Hepatocyte (in vitro differentiated cells): ENCODE results near the gene RALGAPA2. TPM values are rescaled to one million over a fixed set of nuclear protein-coding genes. Genes with fewer than 3 reads are reported as not detected.

Experiments
- DNase-seq: peaks from one replicate; pipeline ENCODE4 v3.0.0-alpha.2; 2016; ENCODE audit warnings: low spot score
- H2AFZ ChIP-seq: fragments of 200-600 bp; sonication (generic); 2 replicates; pipeline ENCODE4 v1.6.0; 2016; ENCODE audit warnings: antibody characterized with exemption, mild to moderate bottlenecking
- H3K27ac ChIP-seq: fragments of 200-600 bp; sonication (generic); 2 replicates; pipeline ENCODE4 v1.5.1; 2016; ENCODE audit warnings: mild to moderate bottlenecking
- H3K27me3 ChIP-seq: fragments of 200-600 bp; sonication (generic); 2 replicates; pipeline ENCODE4 v1.6.1; 2016
- H3K36me3 ChIP-seq: fragments of 200-600 bp; sonication (generic); replicated peaks from 2 replicates; pipeline ENCODE4 v1.5.1; 2016; ENCODE audit warnings: low read depth; ENCODE audit not compliant: insufficient read depth
- H3K4me1 ChIP-seq: fragments of 200-600 bp; sonication (generic); 2 replicates; pipeline ENCODE4 v1.5.1; 2016; ENCODE audit warnings: mild to moderate bottlenecking, moderate library complexity; ENCODE audit not compliant: insufficient read depth
- H3K4me2 ChIP-seq: fragments of 200-600 bp; sonication (generic); 2 replicates; pipeline ENCODE4 v1.6.0; 2016
- H3K4me3 ChIP-seq: fragments of 200-600 bp; sonication (generic); 2 replicates; pipeline ENCODE4 v1.5.1; 2016; ENCODE audit warnings: mild to moderate bottlenecking
- H3K79me2 ChIP-seq: fragments of 200-600 bp; sonication (generic); 2 replicates; pipeline ENCODE4 v1.6.0; 2017; ENCODE audit warnings: mild to moderate bottlenecking
- H3K9me2 ChIP-seq: fragments of 200-600 bp; sonication (generic); replicated peaks from 2 replicates; pipeline ENCODE4 v1.6.0; 2017; ENCODE audit warnings: mild to moderate bottlenecking; ENCODE audit not compliant: insufficient read depth
- H3K9me3 ChIP-seq: fragments of 200-600 bp; sonication (generic); 2 replicates; pipeline ENCODE4 v1.5.1; 2016; ENCODE audit warnings: low read depth, mild to moderate bottlenecking
- H4K20me1 ChIP-seq: fragments of 200-600 bp; sonication (generic); 2 replicates; pipeline ENCODE4 v1.6.0; 2016; ENCODE audit warnings: mild to moderate bottlenecking; ENCODE audit not compliant: insufficient read depth, poor library complexity, severe bottlenecking
- EZH2 ChIP-seq: fragments of 200-600 bp; sonication (generic); IDR thresholded peaks from 2 replicates; pipeline ENCODE4 v1.6.1; 2016; ENCODE audit warnings: antibody characterized with exemption, mild to moderate bottlenecking, borderline replicate concordance
- EZH2phosphoT487 ChIP-seq: fragments of 200-600 bp; sonication (generic); IDR thresholded peaks from one replicate; pipeline ENCODE4 v1.6.1; 2018; ENCODE audit warnings: antibody characterized with exemption, mild to moderate bottlenecking, low read depth, moderate library complexity; ENCODE audit not compliant: unreplicated experiment, severe bottlenecking
- WGBS: methylation state at CpG from one replicate; pipeline ENCODE4 v1.1.6; 2016; ENCODE audit warnings: low lambda C conversion rate; ENCODE audit errors: missing lambda C conversion rate; 5-methylcytosine and 5-hydroxymethylcytosine counted together
- polyA plus RNA-seq: library from polyadenylated mRNA; unstranded; fragments of >200 nt; fragmentation: Nextera tagmentation; extraction: Ambion mirVana; gene quantifications from 2 replicates; pipeline ENCODE4 v1.2.1, GENCODE V29; 2016
- total RNA-seq: library from RNA; depleted of rRNA; stranded (reverse); fragments of >200 nt; gene quantifications from 2 replicates; pipeline ENCODE4 v1.2.3, GENCODE V29; 2014
- TF ChIP-seq, protein P1 (sequence below): fragments of 200-600 bp; sonication (generic); IDR thresholded peaks from 2 replicates; pipeline ENCODE4 v1.5.1; 2016; ENCODE audit warnings: antibody characterized with exemption, mild to moderate bottlenecking; ENCODE audit not compliant: poor library complexity

The RALGAPA2 gene
- total and polyA plus RNA-seq, 2 experiments from 2014 or later: 16.8 to 35.3 TPM

GRCh38 chr20:20747298-20747697 is 34.9 kb upstream of the RALGAPA2 start:
- peaks cover 21% of the 10 kb centered on the region for H3K4me1 ChIP-seq
- WGBS: 53% methylated on average over 1 of the region's 1 CpG

DNA sequence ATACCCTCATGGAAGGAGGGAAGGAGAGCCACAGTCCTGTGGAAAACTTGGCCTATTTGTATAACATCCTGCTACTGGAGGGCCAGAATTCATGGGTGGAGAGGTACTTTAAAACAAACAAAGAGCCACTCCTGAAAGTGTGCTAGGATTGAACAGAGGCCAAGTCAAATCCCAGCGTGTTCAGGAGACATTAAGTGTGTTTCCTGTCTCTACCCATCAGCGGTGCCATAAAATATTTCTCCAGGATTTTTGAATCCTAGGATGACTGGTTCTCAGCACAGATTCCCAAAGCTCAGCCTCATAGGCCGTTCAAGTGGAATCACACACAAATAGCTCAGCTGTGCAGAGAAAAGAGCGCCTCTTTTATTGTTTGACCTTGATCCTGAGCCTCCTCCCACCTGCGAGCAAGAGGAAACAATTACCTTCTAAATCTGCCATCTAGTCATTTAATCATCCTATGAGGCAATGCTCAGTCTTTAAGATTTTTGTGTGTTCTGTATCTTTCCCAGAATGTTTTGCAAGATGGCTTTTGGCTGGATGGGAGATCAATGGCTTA is 31.8 kb upstream of the RALGAPA2 start:
- Histone ChIP-seq H3K27ac (peak overlapping the region; percentile 89), H3K36me3 (no peaks in the 10 kb centered on the region), H3K27me3 (no peaks in the 10 kb centered on the region), H2AFZ (peak overlapping the region; percentile 62), H3K9me3 (no peaks in the 10 kb centered on the region), H3K79me2 (no peaks in the 10 kb centered on the region), H3K4me2 (peak overlapping the region; percentile 65), H3K4me3 (no peak overlapping the region), H4K20me1 (no peaks in the 10 kb centered on the region), H3K4me1 (peaks cover 21% of the 10 kb centered on the region), H3K9me2 (no peaks in the 10 kb centered on the region)
- no peak for TF ChIP-seq EZH2
- no peak for TF ChIP-seq EZH2phosphoT487
- TF ChIP-seq, protein P1, sequence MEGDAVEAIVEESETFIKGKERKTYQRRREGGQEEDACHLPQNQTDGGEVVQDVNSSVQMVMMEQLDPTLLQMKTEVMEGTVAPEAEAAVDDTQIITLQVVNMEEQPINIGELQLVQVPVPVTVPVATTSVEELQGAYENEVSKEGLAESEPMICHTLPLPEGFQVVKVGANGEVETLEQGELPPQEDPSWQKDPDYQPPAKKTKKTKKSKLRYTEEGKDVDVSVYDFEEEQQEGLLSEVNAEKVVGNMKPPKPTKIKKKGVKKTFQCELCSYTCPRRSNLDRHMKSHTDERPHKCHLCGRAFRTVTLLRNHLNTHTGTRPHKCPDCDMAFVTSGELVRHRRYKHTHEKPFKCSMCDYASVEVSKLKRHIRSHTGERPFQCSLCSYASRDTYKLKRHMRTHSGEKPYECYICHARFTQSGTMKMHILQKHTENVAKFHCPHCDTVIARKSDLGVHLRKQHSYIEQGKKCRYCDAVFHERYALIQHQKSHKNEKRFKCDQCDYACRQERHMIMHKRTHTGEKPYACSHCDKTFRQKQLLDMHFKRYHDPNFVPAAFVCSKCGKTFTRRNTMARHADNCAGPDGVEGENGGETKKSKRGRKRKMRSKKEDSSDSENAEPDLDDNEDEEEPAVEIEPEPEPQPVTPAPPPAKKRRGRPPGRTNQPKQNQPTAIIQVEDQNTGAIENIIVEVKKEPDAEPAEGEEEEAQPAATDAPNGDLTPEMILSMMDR: no peak
- 50% methylated on average over 5 of the region's 5 CpGs for WGBS
- no peak for DNase-seq

More at GRCh38 chr20:20747298-20747697, 34.9 kb upstream of the RALGAPA2 start:
- Histone ChIP-seq H3K27me3 (no peaks in the 10 kb centered on the region), H2AFZ (no peak overlapping the region), H3K9me3 (no peaks in the 10 kb centered on the region), H3K36me3 (no peaks in the 10 kb centered on the region), H3K4me3 (no peak overlapping the region), H3K9me2 (no peaks in the 10 kb centered on the region), H4K20me1 (no peaks in the 10 kb centered on the region), H3K27ac (no peak overlapping the region), H3K4me2 (no peak overlapping the region), H3K79me2 (no peaks in the 10 kb centered on the region)
- TF ChIP-seq EZH2: no peak
- TF ChIP-seq, protein P1: no peak
- no peak for TF ChIP-seq EZH2phosphoT487
- DNase-seq: no peak

GRCh38 chr20:20743511-20744169 is 31.2 kb upstream of the RALGAPA2 start:
- H3K9me2 ChIP-seq: no peaks in the 10 kb centered on the region
- H3K36me3 ChIP-seq: no peaks in the 10 kb centered on the region
- no peaks in the 10 kb centered on the region for H3K27me3 ChIP-seq
- H3K4me2 ChIP-seq: peak overlapping the region; percentile 65
- no peaks in the 10 kb centered on the region for H4K20me1 ChIP-seq
- peaks cover 21% of the 10 kb centered on the region for H3K4me1 ChIP-seq
- H2AFZ ChIP-seq: peak overlapping the region; percentile 62
- peak overlapping the region; percentile 89 for H3K27ac ChIP-seq
- 17% methylated on average over 15 of the region's 15 CpGs for whole genome bisulfite sequencing
- no peaks in the 10 kb centered on the region for H3K9me3 ChIP-seq
- DNase-seq: peak; percentile 56
- H3K4me3 ChIP-seq: no peak overlapping the region
- H3K79me2 ChIP-seq: no peaks in the 10 kb centered on the region
- TF ChIP-seq, protein P1: no peak
- no peak for TF ChIP-seq EZH2
- TF ChIP-seq EZH2phosphoT487: no peak
